HG02588 (cell line): ENCODE results near the gene RELB.
"Not testable (repeated sequence)": the region's sequence is repeated elsewhere in the genome, so short reads cannot be mapped to it uniquely, and the experiment has no call there.

Experiments
- ATAC-seq: cut with Tn5 transposase; IDR thresholded peaks from one replicate; pipeline ENCODE4 v1.9.1; 2021; ENCODE audit warnings: mild to moderate bottlenecking, moderate library complexity; ENCODE audit not compliant: unreplicated experiment

RELB gene

GRCh38 chr19:45001087-45001739, at the start of gene RELB:
TSS of gene RELB (plus strand) at chr19:45001464. CDS start at chr19:45001580, 116 bp downstream.
- peak; percentile 38 for ATAC-seq

- ATAC-seq: no peak
Observed at GRCh38 chr19:44954278-44954648, 47.0 kb upstream of the RELB start.

GRCh38 chr19:44954649-44955504, 46.4 kb upstream of the RELB start, which contains the start of gene CLPTM1:
TSS of gene CLPTM1 (plus strand) at chr19:44955380. CDS start at chr19:44955396, 16 bp downstream.
- peak; percentile 78 for ATAC-seq

GRCh38 chr19:44955505-44956439, 45.5 kb upstream of the RELB start:
- ATAC-seq: peak; percentile 20

GRCh38 chr19:44957526-44957925, 43.7 kb upstream of the RELB start:
- no peak for ATAC-seq

GRCh38 chr19:44958090-44958489, 43.2 kb upstream of the RELB start:
- no peak for ATAC-seq

GRCh38 chr19:44959691-44960090, 41.6 kb upstream of the RELB start:
- ATAC-seq: no peak

- ATAC-seq: no peak
Observed at GRCh38 chr19:44960906-44961728, 40.1 kb upstream of the RELB start.

- ATAC-seq: no peak
Observed at GRCh38 chr19:44961821-44962220, 39.4 kb upstream of the RELB start.

- no peak for ATAC-seq
Observed at GRCh38 chr19:44968118-44968517, 33.1 kb upstream of the RELB start.

GRCh38 chr19:44968670-44969069, 32.6 kb upstream of the RELB start:
- ATAC-seq: no peak

- ATAC-seq: no peak
Observed at GRCh38 chr19:44969437-44969836, 31.8 kb upstream of the RELB start.

GRCh38 chr19:44971451-44971850, 29.8 kb upstream of the RELB start:
- not testable (repeated sequence) for ATAC-seq

- ATAC-seq: no peak
Observed at GRCh38 chr19:44972802-44973201, 28.5 kb upstream of the RELB start.

GRCh38 chr19:44973982-44974735, 27.1 kb upstream of the RELB start:
- ATAC-seq: no peak

- ATAC-seq: no peak
Observed at GRCh38 chr19:44974857-44975256, 26.4 kb upstream of the RELB start.

GRCh38 chr19:44975444-44975843, 25.8 kb upstream of the RELB start:
- no peak for ATAC-seq

- ATAC-seq: no peak
Observed at GRCh38 chr19:44984005-44984404, 17.3 kb upstream of the RELB start.

- ATAC-seq: no peak
Observed at GRCh38 chr19:44985445-44985844, 15.8 kb upstream of the RELB start.
